HG03175 (cell line): ENCODE measurements around the gene CCDC85C.

Source experiments
- ATAC-seq: cut with Tn5 transposase; IDR thresholded peaks from one replicate; pipeline ENCODE4 v1.9.1; 2021; ENCODE audit warnings: mild to moderate bottlenecking, moderate library complexity; ENCODE audit not compliant: unreplicated experiment

Gene CCDC85C

DNA sequence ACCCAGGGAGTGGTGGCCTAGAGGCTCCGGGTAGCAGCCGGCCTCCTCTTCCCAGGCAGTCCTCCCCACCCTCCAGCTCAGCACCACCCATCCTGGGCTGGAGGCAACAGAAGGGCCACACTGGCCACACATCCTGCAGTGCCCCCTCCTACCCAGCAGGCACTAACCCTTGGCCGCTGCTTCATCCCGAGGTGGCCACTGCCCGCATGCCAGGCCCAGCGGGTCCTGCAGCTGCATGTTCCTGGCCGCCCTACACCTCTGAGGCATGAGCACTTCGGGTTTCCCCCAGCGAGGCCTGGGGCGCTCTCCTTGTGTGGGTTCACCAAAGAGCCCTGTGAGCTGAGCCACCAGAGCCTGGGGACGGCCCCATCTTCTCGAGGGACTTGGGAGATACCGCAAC lies 61.4 kb downstream of the CCDC85C start:
- no peak for ATAC-seq

DNA sequence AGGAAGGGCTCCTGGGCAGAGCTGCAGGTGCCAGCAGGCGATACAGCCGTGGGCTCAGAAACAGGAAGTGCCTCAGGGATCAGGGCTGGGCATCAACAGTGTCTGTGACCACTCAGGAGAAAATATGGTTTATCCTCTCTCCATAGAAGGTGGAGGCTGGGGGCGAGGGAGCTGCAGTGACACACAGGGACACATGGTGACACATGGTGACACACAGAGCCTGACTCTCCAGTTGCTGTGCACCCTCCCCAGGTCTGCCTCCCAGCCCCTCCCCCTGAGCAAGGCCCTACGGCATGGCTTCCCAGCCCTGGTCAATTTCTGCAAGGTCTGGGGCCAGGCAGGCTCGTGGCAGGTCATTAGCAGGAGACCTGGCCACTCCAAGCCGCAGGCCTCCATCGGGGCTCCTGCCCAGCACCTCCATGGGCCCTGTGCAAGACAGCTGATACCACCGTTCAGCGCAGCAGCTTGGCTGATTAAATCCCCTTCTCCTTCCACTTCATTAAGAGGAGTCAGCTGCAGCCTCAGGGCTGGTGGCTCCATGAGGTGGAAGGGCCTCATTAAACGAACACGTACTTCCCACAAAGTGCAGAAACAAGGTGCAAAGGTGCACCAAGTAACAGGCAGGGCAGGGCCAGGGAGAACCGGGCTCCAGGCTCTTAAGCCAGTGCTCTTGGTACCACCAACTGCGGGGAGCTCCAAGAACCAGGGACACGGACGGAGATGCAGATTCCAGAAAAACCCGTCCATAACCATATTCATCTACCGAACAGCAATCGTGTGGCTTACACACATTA lies 62.1 kb downstream of the CCDC85C start:
- ATAC-seq, result no peak

DNA sequence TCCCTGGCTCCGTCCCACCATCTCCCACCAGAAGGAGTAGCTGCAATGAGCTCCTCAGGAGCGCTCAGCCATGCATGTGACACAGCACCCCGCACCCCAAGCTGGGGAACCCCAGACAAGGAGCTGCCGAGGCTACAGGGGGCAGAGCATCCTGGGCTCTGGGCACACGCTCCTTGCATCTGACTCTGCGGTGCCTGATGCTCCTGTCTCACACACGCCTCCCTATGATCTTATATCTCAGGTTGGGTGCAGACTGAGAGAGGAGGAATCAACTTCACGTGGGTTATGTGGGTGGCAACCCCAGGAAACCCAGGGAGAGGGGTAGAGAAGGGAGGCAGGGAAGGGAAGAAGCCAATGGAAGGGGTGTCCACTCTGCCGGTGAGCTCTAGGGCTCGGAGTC lies 62.8 kb downstream of the CCDC85C start:
- no peak for ATAC-seq

DNA sequence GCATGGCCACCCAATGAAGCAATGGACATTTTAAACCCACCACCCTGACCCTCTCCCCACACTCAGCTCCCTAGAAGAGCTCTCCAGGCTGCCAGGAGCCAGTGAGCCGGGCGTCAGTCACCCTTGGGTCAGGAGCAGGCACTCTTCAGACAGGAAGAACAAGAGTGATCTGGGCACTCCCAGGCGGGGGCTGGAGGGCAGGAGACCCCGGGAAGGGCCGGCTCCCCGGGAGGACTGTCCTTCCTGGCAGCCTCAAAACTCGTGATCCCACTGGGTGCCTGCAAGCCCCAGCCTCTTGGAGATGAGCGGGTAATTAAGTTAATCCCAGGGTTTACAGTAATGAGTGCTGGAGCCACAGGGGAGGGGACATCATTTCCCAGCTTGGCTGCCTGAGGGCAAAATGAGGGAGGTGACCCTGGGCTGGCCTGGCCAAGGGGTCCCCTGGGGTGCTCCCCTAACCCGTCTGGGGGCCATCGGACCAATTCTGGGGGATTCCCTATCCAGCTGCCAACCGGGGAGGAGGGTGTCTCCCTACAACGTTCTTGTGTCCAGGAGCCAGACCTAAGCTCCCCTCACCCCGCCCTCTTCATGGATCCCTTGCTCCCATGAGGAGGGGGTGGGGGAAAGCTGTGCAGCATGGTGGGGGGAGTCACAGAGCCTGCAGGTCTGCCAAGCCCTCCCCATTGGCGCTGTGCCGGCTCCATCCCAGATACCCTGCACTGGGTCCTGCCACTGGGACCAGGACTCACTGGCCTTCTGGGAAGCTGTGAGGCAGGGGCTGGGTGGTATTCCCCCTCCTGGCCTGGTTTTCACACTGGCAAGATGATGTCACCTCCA lies 63.6 kb downstream of the CCDC85C start:
- no peak for ATAC-seq

DNA sequence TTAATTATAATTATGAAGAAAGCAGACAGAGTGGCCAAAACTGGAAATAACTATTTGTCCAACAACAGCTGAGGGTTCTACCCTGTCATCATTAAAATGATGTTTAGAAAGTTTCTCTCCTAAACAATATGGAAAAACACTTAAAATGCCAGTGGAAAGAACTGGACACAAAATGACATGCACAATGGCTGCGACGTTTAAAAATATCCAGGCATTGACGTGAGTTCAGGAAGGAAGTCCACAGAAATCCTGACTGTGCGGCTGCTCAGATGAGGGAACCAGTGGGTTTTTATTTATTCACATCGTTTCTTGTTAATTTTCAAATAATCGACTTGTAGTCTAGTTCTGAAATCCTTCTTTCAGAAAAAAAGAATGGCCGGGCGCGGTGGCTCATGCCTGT lies 64.5 kb downstream of the CCDC85C start:
- no peak for ATAC-seq

DNA sequence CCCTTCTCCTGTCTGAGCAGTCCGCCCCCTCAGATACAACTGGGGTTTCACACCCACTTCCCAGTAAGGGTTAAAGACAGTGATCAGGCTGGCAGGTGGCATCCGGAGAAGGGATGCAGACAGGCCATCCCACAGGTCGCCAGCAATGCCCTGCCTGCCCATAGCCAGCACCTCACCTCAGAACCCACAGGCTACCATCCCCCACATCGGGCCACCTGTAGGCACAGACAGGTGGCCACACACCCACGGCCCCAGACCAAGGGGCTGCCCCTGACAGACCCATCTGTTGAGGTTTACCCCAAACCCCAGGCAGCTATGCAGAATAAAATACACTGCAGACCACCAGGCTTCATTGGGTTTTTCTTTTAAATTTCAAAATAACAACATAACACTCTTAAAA lies 65.3 kb downstream of the CCDC85C start:
- no peak for ATAC-seq

DNA sequence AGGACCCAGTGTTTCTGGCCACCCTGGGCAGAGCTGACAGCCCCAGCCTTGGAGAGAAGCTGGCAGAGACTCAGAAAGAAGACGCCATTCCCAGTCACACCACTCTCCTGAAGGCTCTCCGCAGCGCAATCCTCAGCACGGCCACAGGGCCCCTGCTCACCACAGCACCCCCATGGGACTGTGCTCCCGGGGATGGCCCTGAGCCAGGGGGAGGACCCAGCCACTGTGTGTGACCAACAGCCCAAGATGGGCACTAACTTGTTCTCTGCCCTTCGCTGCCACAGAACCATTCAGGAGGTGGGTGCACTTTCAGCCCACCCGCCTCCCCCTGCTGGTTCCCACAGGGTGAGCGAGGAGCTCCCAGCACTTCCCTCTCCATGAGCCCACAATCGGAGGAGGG lies 65.7 kb downstream of the CCDC85C start:
- ATAC-seq, result no peak

DNA sequence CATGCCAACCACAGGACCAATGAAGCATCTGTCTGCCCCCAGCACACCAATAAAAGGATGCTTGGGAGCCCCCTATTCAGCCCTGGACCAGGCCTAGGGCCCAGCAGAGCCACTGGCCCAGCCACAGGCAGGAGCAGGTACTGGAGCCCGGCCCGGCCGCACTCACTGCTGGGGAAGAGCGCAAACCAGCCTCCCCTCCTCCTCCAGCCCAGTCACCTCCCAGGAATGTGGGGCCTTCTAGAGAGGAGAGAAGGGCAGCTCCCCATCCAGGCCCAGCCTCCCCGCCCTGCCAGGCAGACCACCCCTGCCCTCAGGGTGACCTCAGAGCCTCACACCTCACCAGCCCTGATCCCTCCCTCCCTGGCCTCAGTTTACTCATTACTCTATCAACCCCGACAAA lies 66.6 kb downstream of the CCDC85C start:
- no peak for ATAC-seq

DNA sequence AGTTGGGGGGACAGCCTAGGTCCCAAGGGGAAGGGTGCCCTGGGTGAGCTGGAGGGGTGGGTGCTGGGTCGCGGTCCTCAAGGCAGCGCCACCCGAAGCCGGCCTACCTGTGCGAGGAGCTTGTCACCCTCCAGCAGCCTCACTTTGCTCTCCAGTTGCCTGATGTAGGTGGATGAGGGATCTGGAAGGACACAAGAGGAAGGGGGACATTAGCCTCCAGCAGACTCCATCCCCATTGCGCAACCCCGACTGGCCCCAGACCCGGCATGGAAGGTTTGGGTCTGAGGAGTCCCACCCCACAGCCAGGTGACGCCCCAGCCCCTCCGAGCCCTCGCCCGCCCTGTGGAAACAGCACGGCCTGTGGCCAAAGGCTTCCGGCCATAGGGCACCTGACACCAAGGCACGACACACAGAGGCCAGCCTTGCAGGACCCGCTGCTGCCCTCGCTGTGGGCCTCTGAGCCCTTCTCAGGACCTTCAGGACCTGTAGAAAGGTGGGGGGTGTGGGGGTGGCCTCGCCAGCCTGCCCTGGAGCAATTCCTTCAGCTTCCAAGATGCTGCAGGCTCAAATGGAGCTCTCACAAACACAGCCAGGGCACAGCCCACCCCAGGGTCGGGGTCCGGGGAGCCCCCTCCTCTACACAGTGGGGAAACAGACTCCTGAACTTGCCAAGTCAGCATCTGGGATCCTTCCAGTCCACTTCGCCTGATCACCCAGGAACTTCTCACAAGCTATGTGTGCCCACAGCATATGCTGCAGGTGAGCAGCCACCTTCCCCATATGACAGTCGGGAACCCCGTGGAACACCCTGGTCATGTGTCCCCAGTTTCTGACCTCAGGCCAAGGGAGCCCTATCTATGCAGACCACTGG lies 67.9 kb downstream of the CCDC85C start:
- no peak for ATAC-seq

DNA sequence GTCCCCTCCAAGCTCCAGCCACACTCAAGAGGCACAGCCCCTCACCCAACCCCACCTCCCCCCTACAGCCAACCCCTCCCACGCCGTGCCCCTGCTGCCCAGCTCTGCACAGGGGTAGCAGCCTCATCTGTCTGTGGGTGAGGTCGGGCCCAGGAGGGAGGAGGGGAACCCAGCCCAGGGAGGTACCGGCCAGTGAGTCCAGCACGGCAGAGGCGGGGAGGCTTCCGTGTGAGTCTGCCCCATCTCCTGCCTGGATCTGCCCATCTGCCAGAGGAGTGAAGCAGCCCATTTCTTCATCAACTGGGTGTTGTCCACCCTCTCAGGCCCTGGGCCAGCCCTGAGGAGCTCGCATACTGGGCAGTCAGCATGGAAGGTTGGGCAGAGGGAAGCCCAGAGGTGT lies 68.6 kb downstream of the CCDC85C start:
- no peak for ATAC-seq

DNA sequence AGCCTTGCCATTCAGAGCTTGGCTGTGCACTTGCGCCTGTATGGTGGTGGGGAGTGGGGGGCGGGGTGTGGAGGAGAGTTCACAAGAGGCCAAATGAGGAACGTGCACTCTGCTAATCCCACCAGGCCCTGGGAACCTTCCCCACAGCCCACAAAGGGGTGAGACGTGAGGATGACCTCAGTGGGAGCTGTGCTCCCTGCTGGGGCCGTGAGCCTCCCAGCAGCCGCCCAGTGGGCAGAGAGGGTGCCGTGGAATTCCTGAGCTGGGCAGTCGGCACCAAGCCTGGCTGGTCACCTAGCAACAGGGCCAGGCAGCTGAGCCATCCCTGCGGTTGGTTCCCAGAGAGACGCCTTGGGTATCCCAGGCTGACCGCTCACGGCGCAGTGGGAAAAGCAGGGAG lies 69.1 kb downstream of the CCDC85C start:
- no peak for ATAC-seq

DNA sequence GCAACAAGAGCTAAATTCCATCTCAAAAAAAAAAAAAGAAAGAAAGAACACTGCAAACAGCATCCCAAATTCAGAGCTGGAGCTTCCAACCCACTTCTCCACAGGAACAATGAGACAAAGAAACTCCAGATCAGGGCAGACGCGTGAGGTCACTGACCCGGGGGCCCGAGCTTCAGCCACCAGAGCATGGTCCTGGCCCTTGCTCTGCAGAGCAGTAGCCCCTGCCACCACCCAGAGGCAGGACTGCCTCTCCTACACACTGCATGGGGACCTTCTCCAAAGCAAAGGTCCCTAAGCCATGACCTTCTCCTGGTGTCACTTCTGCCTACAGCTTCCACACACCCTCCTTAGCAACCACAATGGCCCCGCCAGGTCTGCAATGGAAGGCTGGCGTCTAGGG lies 69.7 kb downstream of the CCDC85C start:
- ATAC-seq, result no peak

DNA sequence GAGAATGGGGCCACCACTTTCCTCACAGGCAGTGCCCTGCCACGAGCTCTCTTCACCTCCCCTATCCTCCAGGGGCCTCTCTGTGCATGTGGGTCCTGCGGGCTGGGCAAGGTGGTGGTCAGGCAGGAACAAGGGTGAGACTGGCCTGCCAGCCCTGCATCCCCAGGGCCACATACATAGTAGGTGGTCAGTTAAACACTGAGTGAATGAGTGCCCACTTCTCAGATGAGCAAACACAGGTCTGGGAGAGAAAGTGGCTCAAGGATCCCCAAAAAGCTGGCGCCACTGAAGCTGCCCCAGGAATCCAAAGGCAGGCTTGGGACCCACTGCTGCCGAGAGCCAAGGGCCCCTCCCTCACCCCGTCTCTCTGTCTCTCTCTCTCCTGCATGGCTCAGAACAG lies 71.7 kb downstream of the CCDC85C start:
- ATAC-seq, result no peak

DNA sequence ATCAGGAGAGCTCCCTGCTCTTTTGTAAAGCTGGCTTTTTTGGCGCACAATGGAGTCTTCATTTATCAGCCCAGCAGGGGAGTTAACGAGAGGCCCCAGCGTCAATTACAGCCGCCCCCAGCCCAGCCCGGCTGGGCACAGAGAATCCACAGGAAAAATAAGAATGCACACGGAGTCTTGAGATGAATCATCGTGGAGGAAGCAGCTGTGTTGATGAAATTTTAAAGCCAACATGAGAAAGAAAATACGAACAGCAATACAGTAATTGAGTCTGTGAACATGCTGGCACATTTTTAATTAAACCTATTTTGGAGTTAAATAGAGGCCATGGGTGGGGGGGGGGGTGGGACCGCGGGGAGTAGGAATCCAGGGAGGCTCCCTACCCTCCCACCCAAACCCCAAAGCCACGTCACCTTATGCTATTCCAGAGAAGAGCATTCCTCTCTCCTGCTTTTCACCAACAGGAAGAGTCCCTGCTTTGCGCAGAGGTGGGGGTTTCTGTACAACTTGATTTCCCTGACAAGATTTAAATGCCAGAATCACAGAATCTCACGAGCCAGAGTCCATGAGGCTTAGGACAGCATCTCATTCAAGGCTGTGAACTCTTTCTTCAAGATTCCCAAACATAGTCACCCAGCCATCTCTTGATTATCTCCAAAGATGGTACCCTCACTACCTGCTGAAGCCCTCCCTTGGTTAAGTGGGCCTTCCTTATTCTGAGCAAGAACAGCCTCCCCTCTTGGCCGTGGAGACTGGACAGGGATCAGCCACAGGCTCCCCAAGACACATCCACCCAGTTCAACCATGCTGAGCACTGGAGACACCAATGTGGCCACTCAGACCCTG lies 72.5 kb downstream of the CCDC85C start:
- no peak for ATAC-seq

DNA sequence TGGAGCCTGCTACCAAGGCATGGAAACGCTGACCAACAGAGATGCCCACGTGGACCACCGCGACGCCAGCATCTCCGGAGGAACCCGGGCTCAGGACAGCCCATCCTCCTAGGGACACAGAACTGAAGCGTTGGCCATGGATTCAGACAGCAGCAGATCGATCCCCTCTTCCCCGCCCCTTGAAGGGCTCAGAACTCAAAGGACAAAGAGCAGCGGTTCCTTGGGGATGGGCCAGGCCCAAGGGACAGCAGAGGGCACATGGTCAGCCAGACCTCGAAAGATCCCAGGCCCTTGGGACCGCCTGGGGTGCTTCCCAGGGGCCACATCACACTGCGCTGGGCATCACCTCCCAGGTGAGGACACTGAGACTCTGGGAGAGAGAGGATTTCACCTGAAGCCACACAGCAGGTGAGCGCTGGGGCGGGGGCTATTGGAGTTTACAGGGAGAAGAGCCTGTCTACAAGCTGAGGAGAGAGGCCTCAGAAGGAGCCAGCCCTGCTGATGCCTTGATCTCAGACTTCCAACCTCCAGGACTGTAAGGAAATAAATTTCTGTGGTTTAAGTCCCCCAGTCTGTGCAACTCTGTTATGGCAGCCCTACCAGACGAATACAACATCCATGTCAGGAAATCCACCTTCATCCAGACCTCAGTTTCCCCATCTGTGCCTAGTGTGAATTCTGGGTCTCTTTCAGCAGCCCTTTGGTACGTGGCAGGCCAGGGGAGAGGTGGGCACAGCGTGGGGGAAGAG lies 73.4 kb downstream of the CCDC85C start:
- no peak for ATAC-seq

DNA sequence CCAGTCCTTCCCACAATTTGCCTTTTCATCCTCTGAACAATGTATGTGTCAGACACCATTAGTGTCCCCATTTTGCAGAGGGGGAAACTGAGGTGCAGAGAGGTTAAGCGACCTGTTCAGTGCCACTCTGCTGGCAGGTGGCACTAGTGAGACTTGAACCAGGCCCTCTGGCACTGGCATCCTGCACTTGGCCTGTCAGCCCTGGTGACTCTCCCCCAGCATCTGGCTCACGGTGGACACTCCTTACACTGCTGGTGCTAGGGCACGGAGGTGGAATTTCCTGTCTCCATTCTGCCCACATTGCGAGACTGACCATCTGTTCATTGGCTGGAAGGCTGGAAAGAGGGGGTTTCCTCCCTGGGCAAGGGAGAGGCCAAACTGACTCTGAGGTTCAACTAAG lies 74.1 kb downstream of the CCDC85C start:
- ATAC-seq, result no peak

DNA sequence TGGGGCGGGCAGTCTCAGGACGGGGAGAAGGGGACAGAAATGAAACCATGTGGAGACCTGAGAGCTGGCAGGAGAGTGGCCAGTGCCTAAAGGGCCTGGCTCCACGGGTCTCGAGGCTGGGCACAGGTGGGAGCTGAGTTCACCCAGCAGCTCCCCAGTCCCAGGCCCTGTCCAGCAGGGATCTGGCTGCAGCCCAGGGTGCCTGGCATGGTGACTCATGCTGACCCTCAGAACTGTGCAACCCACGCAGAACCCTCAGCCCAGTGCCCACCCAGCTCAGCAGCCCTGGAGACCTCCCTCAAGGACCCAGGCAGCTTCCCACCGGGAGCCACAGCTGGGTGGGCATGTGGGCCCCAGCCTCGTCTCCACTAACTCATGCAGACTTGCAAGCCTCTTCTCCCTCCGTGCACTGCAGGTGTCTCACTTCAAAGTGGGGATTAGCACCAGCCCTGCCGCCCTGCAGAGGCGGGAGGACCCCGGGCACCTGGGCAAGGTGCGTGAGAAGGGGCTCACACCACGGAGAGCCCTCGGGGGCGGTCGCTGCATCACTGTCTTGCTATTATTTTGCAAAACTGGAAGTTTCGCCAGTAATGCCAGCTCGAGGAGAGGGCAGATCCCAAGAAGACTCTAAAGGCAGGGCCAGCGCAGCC lies 76.5 kb downstream of the CCDC85C start:
- ATAC-seq, result no peak

DNA sequence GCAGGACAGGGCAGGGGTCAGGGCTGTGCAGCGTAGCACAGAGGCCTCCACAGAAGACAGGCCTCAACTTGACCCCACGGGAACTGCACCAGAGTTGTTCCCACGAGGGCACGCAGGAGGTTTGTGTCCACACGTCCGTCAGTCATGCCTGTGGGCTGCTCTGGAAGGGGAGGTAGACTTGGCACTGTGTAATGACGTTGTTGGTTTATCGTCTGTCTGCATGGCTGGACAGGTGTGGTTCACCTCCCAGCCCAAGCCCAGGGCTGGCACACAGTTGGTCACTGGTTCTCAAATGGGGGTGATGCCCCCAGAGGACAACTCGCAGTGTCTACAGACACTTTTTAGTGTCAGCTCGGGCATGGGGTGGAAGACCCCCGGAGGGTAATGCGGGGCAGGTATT lies 77.0 kb downstream of the CCDC85C start:
- no peak for ATAC-seq

DNA sequence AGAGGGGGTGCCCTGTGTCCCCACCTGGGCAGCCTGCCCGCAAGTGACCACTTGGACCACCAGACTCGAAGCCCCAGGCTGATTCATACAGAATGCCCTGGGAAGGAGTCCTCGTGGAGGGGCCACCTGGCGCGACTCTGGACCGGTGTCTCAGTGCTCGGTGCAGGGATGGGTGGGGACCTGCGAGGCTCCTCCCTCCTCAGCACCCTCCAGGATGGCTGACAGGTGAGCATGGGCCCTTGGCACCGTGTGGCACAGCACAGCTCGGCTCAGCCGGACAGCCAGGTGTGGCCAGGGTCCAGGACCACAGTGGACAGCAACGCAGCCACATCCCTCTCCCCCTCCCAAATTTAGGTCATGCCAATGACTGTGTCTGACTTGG lies 78.3 kb downstream of the CCDC85C start:
- no peak for ATAC-seq
